HG02943 (cell line): Measurements from ENCODE around the gene LARP1.
"Not testable (repeated sequence)": the region's sequence is repeated elsewhere in the genome, so short reads cannot be mapped to it uniquely, and the experiment has no call there.

ENCODE experiments used
- ATAC-seq: cut with Tn5 transposase; IDR thresholded peaks from one replicate; pipeline ENCODE4 v1.9.1; 2021; ENCODE audit warnings: mild to moderate bottlenecking, low read depth, moderate library complexity; ENCODE audit not compliant: unreplicated experiment

LARP1 gene

DNA sequence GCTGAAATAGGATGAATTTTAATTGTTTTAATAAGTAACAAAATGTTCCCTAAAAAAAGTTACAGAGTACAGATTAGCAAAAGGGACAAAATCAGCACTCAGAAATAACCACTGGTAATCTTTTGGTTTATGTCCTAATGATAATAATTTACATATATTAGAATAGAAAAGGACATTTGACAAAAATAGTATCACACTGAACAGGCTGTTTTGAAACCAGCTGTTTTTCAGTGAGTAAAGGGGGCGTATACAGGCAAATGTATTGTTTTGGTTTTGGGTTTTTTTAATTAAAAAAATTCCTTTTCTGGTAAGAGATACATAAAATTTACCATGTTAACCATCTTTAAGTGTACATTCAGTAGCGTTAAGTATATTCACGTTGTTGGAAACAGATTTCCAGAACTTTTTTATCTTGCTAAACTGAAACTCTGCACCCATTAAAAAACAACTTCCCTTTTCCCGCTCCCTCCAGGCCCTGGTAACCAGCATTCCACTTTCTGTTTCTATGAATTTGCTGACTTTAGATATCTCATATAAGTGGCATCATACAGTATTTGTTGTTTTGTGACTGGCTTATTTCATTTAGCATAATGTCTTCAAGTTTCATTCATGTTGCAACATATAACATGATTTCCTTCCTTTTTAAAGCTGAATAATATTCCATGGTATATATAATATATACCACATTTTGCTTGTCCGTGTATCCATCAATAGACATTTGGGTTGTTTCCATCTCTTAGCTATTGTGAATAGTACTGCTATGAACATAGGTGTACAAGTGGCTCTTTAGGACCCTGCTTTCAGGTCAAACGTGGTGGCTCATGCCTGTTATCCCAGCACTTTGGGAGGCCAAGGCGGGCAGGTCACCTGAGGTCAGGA is 20.6 kb upstream of the LARP1 start:
- ATAC-seq = no peak

DNA sequence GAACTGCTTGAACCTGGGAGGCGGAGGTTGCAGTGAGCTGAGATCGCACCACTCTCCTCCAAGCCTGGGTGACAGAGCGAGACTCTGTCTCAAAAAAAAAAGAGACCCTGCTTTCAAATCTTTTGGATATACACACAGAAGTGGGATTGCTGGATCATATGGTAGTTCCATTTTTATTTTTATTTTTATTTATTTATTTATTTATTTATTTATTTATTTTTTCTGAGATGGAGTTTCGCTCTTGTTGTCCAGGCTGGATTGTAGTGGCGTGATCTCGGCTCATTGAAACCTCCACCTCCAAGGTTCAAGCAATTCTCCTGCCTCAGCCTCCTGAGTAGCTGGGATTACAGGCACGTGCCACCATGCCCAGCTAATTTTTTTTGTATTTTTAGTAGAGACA is 19.8 kb upstream of the LARP1 start:
- not testable (repeated sequence) for ATAC-seq

DNA sequence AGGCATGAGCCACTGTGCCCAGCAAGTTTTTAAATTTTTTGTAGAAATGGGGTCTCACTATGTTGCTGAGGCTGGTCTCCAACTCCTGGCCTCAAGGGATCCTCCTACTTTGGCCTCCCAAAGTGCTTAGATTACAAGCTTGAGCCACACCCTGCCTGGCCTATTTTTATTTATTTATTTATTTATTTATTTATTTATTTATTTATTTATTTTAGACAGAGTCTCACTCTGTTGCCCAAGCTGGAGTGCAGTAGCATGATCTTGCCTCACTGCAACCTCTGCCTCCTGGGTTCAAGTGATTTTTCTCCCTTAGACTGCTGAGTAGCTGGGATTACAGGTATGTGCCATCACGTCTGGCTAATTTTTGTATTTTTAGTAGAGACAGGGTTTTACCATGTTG is 18.8 kb upstream of the LARP1 start:
- ATAC-seq = not testable (repeated sequence)

DNA sequence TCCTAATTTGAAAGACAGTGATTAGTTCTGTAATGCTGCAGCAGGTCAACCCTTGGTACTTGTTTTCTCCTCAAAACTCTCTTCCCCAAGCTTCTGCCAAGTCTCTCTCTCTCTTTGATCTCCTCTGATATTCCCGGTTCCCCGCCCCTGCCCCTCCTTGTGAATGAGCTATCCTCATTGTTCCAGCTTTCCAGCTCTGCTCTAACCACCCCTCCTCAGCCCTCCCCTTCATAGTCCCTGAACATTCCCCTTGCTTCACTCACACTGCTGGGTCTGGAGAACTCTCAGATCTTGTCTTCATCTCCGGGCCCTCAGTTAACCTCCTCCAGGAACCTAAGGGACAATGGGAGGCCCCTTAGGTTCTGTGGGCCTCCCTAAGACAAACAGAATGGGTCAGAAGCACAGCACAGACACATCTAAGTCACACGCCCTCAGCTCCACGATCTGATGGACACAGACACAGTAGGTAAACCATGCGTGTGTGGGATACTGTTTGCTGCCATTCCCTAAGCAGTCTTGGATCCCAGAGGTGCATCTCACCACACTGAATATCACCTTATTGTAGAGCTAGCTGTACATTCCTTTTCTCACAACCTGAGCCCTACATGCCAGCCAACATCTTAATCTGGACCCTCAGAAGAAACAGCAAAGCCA is 17.4 kb upstream of the LARP1 start:
- no peak for ATAC-seq

DNA sequence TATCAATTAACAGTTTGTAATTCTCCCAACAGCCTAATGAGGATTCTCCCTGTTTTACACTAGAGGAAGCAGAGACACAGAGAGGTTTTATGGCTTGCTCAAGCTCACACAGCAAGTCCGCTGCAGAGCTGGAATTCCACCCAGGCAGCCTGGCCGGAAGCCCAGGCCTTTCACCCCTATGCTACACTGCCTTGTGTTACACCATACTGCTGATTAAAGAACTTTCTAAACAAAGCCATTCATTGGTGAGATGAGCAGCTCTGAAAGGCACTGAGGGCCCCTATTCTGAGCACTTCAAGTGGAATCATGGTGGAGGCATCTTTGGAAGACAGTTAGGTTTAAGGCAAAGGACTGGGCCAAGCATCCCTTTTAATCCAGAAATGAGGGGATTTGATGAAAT is 14.7 kb upstream of the LARP1 start:
- no peak for ATAC-seq

DNA sequence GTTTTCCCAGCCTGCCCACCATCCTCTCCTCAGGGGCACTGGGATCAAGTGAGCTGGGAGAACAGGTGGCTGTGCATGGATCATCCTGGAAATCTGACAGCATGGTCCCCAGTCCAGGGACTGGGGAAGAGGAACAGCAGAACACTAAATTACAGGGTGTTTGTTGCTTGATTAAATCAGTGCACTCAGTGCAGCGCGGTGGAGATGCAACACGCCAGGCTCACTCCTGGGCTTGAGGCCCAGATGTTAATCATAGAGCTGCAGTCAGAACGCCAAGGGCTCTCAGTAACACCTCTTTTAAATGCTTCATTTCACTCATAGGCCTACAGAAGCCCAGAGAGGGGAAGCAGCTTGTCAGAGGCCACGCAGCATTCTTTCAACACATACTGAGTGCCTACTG is 14.2 kb upstream of the LARP1 start:
- no peak for ATAC-seq

DNA sequence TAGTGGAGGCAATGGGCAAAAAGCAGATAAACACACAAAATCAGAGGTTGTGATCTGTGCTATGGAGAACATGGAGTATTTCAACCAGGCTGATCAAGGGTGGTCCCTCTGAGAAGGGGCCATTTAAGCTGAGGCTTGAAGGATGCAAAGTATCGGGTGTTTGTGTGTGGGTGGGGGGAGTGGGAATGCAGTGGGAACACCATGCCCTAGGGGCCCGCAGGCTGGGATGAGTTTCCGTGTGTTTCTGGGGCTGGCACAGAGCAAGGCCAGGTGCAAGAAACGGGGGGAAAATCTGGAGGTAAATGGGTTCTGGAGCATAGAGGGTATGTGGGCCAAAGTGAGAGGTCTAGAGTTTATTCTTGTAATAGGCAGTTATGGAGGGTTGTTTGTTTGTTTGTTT is 13.8 kb upstream of the LARP1 start:
- ATAC-seq = no peak

DNA sequence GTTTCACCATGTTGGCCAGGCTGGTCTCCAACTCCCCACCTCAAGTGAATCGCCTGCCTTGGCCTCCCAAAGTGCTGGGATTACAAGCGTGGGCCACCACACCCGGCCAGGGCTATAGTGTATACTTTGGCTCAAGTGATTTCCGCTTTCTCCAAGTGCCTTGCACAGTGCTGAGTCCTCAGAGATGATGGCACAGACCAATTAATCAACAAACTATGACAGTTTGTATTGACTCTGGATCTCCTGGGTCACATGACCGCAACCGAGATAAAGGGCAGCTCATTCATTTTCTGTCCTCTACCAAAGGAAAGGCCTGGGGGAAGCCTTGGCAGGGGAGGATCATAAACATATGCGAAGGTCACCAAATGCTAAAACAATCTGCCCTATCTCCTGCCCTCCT is 11.4 kb upstream of the LARP1 start:
- ATAC-seq = no peak

DNA sequence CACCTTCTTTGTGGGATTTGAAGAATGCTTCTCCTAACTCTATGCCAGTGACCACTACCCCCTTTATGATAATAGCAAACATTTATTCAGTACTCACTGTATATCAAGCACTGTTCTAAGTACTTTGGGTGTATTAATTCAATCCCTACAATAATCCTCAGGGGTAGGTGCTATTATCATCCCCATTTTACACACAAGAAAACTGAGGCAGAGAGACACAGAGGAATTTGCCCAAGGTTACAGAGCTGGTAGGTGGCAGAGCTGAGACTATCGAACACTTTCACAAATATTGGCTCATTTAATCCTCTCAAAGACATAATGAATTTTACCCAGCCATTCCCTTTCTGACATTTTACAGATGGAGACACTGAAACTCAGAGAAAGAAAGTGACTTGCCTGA is 9.8 kb upstream of the LARP1 start:
- no peak for ATAC-seq

DNA sequence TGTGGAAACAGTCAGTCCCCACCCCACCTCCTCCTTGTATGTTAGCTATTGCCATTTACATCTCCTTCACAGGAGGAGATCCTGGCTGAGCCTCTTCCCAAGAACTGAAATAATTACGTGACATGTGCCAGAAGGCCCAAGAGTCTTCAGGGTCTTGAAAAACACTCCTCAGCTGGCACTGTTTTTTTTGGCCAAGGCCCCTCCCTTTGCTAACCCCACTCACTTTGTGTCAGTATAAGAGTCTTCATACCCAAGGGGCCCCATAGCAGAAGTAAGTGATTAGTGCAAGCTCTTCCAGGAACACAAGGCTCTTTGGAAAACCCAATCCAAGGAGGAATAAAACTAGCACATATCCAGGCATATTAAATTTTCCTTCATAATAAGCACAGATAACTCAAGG is 5.7 kb upstream of the LARP1 start:
- ATAC-seq = no peak

DNA sequence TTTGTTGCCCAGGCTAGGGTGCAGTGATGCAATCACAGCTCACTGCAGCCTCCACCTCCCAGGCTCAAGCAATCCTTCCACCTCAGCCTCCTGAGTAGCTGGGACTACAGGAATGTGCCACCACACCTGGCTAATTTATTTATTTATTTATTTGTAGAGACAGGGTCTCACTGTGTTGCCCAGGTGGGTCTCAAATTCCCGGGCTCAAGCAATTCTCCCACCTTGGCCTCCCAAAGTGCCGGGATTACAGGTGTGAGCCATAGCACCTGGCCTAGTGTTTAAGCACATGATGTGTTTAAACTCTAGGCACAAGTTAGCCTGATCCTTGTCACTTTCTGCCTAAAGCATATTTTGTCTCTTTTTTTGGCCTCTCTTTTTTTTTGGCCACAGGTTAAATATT is 4.5 kb upstream of the LARP1 start:
- ATAC-seq = not testable (repeated sequence)

DNA sequence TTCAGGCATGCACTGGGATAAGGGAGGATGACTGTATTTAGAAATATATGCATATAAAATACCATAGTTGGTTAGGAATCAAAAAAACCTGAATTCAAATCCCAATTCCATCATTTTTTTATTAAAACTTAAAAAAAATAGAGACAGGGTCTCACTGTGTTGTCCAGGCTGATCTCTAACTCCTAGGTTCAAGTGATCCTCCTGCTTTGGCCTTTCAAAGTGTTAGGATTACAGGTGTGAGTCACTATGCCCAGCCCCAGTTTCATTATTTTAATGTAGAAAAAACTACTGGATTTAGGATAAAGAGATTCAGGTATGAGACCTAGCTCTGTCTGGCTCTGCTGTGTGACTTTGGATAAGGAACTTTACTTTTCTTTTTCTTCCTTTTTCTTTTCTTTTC is 3.3 kb upstream of the LARP1 start:
- no peak for ATAC-seq

DNA sequence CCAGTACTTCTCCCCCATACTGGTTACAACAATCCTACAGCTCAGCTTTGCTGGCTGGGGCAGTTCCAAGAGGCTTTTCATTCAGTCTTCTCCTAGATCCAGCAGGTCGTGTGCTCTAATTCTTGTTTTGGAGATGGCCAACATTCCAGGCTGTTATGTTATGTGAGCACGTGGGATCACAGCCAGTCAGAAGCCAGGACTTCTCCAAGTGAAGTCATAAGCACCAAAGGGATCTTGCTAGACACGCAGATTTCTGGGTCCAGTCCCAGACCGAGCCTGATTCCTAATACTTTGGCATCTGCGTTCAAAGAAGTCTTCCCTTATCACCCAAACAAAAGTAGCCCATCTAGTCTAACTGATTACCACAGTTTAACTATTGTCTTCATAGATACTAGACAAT is 1.4 kb upstream of the LARP1 start:
- ATAC-seq = no peak

DNA sequence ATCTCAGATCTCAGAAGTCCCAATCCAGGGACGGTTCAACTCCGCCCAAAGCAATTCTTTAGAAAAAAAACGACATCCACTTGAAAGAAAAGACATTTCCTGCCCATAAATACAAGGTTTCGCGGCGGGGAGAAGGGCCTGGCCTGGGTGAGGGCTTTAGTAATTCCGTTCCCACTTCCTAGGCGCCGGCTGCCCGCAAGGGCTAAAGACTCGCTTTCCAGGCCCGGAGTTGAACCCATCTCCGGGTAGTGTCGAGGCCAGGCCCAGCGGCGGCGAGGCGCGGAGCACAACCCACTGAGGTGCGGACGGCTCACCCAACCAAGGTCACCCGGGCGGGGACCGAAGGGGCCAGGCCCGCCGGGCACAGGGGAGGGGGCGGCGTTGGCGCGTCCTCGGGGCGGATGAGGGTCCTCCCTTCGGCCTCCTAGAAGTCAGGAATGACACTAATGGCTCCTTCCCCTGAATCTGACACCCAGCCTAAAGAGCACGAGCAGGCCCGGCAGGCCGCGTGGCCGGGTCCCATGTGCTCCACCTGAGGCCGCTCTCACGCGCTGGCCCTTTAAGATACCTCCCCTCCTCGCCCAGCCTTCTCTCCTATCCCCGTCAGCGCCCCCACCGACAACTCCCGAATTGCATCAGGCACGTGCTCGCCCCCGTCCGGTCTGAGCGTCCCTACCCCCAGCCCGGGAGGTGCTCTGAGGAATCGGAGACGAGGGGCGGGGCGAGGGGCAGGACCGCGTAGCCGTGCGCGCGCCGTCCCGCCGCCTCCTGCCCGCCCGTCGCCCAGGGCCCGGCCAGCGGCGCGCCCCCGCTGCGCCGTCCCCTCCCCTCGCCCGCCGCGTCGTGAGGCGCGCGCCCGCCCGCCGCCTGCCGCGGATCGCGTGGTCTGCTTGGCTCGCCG is 467 bp upstream of the LARP1 start:
- peak; percentile 90 for ATAC-seq

DNA sequence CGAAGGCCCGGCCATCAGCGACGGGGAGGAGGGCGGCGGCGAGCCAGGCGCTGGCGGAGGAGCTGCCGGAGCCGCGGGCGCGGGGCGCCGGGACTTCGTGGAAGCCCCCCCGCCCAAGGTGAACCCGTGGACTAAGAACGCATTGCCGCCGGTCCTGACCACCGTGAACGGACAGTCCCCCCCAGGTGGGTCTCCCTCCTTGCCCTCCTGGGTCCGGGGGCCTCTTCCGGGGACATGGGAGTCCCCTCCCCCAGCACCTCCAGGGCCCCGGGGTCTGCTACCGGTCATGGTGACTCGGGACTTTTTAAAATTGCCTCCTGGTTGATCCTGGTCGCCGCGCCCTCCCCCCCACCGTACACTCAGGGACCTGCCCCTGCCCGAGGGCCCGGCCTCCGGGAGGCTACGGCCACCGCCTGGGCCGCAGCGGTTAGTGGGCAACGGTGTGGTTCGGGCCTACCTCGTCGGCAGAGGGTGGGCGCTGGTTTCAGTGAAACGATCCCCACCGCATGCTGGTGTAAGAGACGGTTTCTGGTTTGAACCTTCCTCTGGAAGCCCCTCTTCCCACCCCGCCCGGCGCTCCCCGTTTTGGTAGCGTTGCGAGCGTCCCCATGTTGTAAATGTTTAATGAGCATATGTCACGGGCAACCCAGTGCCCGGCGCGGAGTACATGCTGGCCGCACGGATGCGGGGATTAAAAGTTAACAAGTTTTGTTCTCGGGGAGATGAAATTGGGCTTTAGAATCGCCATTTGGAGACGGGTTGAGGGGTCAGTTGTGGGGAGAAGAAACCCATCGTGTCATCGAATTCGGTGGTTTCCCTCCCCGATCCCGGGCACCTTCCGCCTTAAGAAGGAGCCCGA is 1.1 kb downstream of the LARP1 start:
- no peak for ATAC-seq

DNA sequence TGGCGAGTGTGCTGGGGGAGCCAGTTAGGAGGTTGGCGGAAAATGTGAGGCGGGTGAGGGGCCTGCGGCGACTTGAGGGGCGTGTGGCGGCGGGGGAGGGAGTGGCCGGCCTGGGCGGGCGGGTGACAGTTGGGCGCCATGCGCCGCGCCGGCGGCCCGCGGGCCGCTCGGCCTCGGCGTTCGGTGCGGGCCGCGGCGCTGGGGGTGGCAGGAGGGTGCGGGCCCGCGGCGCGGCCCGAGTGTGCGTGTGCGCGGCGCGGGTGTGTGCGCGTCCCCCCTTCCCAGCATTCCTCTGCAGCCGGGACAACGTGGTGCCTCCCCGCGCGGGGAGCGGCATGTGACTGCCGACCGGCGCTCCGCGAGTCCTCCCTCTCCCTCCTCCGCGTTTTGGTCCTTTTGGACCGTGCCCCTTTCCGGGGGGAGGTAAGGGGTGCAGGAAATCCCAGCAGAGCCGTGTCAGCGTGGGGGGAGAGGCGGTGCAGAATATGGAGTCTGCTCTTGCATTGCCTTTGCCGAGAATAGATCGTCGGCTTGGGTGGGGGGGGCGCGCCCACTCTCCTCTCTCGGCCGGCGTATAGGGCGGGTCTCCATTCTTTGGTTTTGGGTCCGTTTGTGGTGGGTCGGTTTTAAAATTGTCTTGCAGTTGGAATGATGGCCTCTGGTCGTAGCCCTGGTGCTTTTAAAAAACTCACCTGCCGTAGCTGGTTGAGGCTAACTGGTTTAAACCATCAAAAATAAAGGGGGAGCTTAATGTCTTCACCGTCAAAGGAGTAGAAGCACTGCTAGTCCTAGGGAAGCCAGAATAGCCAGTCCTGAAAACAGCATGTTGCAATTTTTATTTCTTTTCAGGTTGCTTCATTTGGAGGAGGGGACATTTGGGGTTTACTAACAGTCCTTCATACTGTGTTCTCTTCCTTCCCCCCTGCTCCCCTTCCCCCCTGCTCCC is 2.0 kb downstream of the LARP1 start:
- ATAC-seq = no peak

DNA sequence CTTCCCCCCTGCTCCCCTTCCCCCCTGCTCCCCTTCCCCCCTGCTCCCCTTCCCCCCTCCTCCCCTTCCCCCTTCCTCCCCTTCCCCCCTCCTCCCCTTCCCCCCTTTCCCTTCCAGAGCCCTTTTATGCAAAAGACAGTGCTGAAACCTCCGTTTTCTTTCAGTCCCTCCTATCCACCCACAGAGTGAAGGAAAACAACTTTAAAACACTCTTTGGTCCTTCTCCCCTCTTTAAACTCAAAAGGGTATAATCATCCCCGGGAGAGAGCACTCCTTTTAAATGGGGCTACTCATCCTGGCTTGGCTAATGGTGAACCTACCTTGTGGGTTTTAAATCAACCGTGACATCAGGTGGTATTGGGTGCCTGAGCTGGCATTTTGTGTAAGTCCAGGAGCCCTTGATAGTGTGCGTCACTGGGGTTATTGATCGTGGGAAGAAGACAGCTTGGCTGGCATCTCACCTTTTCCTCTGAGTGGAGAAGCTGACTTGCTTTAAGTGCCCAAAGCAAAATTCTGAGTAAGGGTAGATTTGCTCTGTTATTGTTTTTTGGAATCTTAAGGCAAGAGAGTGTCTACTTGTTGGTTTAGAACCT is 2.7 kb downstream of the LARP1 start:
- no peak for ATAC-seq

DNA sequence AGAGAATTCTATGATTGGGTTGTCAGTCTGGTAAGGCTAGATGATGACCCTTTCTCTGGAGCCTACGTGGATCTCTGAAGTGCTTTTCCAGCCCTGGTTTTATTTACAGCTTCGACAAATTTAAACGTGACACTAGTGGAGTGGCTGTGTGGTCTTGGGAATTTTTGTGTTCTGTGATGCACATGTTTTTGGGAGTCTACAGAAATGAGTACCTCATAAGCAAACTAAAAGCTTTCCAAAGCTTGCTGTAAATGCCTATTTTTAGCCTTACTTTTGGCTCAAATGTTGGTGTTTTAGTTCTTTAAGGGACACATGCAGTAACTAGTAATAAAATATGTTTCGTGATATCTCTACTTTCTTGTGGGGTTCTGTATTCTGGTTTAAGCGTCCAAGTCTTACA is 3.3 kb downstream of the LARP1 start:
- no peak for ATAC-seq

DNA sequence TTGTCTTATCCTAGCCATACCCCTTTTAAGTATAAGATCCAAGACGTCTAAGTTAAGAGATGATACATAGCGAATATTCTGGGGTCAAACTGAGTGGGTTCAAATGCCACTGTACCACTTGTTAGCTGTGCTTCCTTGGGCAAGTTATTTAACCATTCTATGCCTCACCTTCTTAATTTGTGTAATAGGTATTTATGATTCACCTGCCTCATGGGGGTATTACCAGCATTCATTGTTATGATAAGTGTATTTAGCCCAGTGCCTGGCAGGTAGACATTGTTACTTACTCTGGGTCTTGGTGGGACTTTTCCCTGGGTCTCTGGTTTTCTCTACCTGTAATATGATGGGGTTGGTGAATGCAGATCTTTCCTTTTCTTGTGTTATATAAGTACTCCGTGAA is 3.8 kb downstream of the LARP1 start:
- ATAC-seq = no peak
